ENCODE results near the gene DCBLD2.

- no peak for TF ChIP-seq CTCF (IDR thresholded peaks at IDR 0.05; ENCODE audit: low read depth, low read length)
- no peak for TF ChIP-seq EZH2phosphoT487 (IDR thresholded peaks at IDR 0.05; ENCODE audit: low read depth)
These were observed 1.6 kb upstream of the DCBLD2 start for GRCh38 chr3:98903099-98903498.

All from OCI-LY3 (cell line).